ENCODE data around the gene PPP2R5E. TPM values are rescaled to one million over a fixed set of nuclear protein-coding genes. Genes with fewer than 3 reads are reported as not detected.
A peak's percentile ranks its signal among the peaks of the same experiment; 100 is the strongest.

Gene PPP2R5E
- total RNA-seq, 4 donors from 2014 or later, result 16.8 to 23.7 (median 20.4) TPM

- TF ChIP-seq CTCF (IDR thresholded peaks at IDR 0.05), result no peak
- TF ChIP-seq POLR2A (IDR thresholded peaks at IDR 0.05), result no peak
- no peak for TF ChIP-seq POLR2AphosphoS5 (IDR thresholded peaks at IDR 0.05)
- no peak for TF ChIP-seq EP300 (IDR thresholded peaks at IDR 0.05)
- Histone ChIP-seq H3K27me3 (no peaks in the 10 kb centered on the region), H3K27ac (peak overlapping the region; percentile 75), H3K4me1 (peaks cover 36% of the 10 kb centered on the region), H3K9me3 (no peaks in the 10 kb centered on the region), H3K4me3 (no peak overlapping the region), H3K36me3 (no peaks in the 10 kb centered on the region)
- DNase-seq (ENCODE audit: low spot score in 2 of 2), result no peak
- WGBS, result 64% methylated on average over 7 of the region's 7 CpGs
Observed at GRCh38 chr14:63493246-63493645, 49.9 kb downstream of the PPP2R5E start.

GRCh38 chr14:63492391-63492790, 50.8 kb downstream of the PPP2R5E start:
- Histone ChIP-seq H3K4me3 (no peak overlapping the region), H3K9me3 (no peaks in the 10 kb centered on the region), H3K4me1 (peaks cover 36% of the 10 kb centered on the region), H3K27me3 (no peaks in the 10 kb centered on the region), H3K36me3 (no peaks in the 10 kb centered on the region), H3K27ac (peak overlapping the region; percentile 75)
- no peak for DNase-seq (ENCODE audit: low spot score in 2 of 2)
- no peak for TF ChIP-seq CTCF (IDR thresholded peaks at IDR 0.05)
- TF ChIP-seq POLR2AphosphoS5 (IDR thresholded peaks at IDR 0.05), result no peak

DNA sequence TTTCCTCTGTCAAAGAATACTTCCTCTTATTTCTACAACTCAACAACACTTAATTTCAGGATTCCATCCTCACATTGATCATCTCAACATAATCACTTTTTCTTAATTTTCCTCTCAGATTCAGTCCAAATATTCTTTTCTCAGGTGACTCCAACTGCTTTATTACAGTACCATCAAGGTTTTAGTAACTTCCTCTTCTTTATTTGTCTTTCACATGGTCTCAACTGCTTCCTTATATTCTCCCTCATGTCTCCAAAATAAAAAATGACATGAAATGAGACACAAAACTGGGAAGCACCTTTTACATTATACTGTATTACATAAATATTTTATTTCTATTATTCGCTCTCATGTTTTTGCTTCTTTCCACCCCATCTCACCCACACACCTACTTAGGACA, 55.5 kb downstream of the PPP2R5E start:
- Histone ChIP-seq H3K27me3 (no peaks in the 10 kb centered on the region), H3K9me3 (no peaks in the 10 kb centered on the region), H3K27ac (no peak overlapping the region), H3K36me3 (no peaks in the 10 kb centered on the region), H3K4me1 (peaks cover 33% of the 10 kb centered on the region), H3K4me3 (no peak overlapping the region)
- 95% methylated on average over 1 of the region's 1 CpG for WGBS
- no peak for DNase-seq (ENCODE audit: low spot score in 2 of 2)
- TF ChIP-seq POLR2AphosphoS5 (IDR thresholded peaks at IDR 0.05), result no peak
- TF ChIP-seq EP300 (IDR thresholded peaks at IDR 0.05), result no peak
- no peak for TF ChIP-seq POLR2A (IDR thresholded peaks at IDR 0.05)
- no peak for TF ChIP-seq CTCF (IDR thresholded peaks at IDR 0.05)

DNA sequence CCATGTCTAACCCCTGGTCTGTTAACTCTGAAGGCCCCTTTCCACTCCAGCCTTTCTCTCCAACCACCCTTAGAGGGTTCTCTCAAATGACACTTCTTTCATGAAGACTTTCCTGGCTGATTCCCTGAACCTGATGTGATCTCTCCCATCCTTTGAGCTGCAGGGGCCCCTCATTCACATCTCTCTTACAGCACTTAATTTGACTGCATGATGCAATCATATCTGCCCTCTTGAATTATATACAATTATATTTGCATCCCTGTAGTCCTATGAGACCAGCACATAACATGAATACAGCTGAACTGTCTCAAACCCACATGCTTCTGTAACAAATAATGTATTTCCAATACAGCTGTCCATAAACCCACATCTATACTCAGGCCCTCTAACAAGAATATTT, 56.4 kb downstream of the PPP2R5E start:
- no peak for TF ChIP-seq CTCF (IDR thresholded peaks at IDR 0.05)
- no peak for TF ChIP-seq POLR2A (IDR thresholded peaks at IDR 0.05)
- TF ChIP-seq POLR2AphosphoS5 (IDR thresholded peaks at IDR 0.05), result no peak
- TF ChIP-seq EP300 (IDR thresholded peaks at IDR 0.05), result no peak
- H3K4me1 ChIP-seq, result peaks cover 27% of the 10 kb centered on the region
- no peak overlapping the region for H3K4me3 ChIP-seq
- H3K36me3 ChIP-seq, result no peaks in the 10 kb centered on the region
- H3K27ac ChIP-seq, result no peak overlapping the region
- H3K27me3 ChIP-seq, result no peaks in the 10 kb centered on the region
- DNase-seq (ENCODE audit: low spot score in 2 of 2), result no peak
- H3K9me3 ChIP-seq, result no peaks in the 10 kb centered on the region

DNA sequence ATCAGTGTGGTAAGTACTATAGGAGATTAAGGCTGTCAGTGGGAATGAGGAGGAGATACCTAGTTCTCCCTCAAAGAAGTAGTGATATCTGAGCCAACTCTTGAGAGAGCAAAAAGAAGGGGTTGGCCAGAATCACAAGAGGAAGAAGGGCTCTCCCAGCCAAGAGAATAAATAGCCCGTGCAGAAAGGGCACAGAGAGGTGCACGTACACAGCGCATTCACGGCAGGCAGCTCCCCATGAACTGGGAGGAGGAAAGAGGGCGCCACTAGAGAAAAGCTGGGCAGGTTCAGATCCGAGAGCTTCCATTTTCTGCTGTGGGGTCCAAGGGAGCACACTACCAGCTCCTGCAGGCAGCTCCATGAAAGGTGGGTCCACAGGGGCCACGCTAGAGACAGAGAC, 59.9 kb downstream of the PPP2R5E start:
- TF ChIP-seq POLR2AphosphoS5 (IDR thresholded peaks at IDR 0.05), result no peak
- no peak for TF ChIP-seq CTCF (IDR thresholded peaks at IDR 0.05)
- no peak for TF ChIP-seq POLR2A (IDR thresholded peaks at IDR 0.05)
- TF ChIP-seq EP300 (IDR thresholded peaks at IDR 0.05), result no peak

More for the DNA sequence above, 59.9 kb downstream of the PPP2R5E start:
- 86% methylated on average over 7 of the region's 7 CpGs for WGBS
- no peak for DNase-seq (ENCODE audit: low spot score in 2 of 2)
- H3K36me3 ChIP-seq, result no peaks in the 10 kb centered on the region
- H3K4me3 ChIP-seq, result no peak overlapping the region
- peaks cover 18% of the 10 kb centered on the region for H3K4me1 ChIP-seq
- H3K9me3 ChIP-seq, result no peaks in the 10 kb centered on the region
- no peak overlapping the region for H3K27ac ChIP-seq
- no peaks in the 10 kb centered on the region for H3K27me3 ChIP-seq

Data from suprapubic skin (tissue), 4 donors.